ENCODE data around the gene GTSF1L.
"Not testable (repeated sequence)": the region's sequence is repeated elsewhere in the genome, so short reads cannot be mapped to it uniquely, and the experiment has no call there.

The GTSF1L gene

DNA sequence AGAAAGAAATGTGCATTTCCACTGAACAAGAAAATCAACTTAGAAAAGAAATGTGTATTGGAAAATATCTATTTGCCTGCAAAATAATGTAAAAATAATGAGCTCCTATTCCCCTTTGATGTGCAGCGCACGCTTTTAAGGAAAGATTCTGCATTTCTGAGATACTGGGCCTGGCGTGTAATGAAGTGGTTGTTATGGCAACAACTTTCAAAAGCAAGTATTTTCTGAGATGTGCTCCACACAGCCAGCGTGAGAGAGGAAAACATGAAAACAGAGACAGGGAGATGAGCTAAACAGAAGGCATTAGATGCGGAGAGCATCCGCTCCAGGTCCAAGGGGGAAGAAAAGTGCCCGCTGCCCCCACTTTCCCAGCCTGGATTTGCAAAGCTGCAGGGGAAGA, 39.1 kb upstream of the GTSF1L start:
- H3K4me3 ChIP-seq (ENCODE audit: low read depth, low read length), result no peak overlapping the region
- TF ChIP-seq, protein P1, sequence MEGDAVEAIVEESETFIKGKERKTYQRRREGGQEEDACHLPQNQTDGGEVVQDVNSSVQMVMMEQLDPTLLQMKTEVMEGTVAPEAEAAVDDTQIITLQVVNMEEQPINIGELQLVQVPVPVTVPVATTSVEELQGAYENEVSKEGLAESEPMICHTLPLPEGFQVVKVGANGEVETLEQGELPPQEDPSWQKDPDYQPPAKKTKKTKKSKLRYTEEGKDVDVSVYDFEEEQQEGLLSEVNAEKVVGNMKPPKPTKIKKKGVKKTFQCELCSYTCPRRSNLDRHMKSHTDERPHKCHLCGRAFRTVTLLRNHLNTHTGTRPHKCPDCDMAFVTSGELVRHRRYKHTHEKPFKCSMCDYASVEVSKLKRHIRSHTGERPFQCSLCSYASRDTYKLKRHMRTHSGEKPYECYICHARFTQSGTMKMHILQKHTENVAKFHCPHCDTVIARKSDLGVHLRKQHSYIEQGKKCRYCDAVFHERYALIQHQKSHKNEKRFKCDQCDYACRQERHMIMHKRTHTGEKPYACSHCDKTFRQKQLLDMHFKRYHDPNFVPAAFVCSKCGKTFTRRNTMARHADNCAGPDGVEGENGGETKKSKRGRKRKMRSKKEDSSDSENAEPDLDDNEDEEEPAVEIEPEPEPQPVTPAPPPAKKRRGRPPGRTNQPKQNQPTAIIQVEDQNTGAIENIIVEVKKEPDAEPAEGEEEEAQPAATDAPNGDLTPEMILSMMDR (IDR thresholded peaks at IDR 0.05; ENCODE audit: low read depth, low read length), result no peak

DNA sequence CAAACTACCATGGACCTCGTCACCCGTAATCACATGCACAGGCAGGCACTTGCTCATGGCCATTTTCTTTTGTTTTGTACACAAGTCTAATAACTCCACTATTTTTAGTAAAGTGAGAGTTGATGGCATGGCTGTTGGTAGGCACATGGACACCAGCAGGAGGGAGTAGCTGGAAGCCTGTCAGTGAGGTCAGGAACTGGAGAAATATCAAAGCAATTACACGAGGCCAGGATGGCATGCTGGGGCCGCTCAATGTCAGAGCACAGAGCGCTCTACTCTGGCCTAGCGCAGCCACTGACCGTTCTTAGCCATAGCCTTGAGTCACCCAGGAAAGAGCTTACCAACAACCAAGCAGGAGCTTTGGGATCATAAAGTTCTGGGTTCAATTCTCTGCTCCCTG, 36.1 kb upstream of the GTSF1L start:
- TF ChIP-seq, protein P1 (IDR thresholded peaks at IDR 0.05; ENCODE audit: low read depth, low read length), result no peak
- H3K4me3 ChIP-seq (ENCODE audit: low read depth, low read length), result no peak overlapping the region

DNA sequence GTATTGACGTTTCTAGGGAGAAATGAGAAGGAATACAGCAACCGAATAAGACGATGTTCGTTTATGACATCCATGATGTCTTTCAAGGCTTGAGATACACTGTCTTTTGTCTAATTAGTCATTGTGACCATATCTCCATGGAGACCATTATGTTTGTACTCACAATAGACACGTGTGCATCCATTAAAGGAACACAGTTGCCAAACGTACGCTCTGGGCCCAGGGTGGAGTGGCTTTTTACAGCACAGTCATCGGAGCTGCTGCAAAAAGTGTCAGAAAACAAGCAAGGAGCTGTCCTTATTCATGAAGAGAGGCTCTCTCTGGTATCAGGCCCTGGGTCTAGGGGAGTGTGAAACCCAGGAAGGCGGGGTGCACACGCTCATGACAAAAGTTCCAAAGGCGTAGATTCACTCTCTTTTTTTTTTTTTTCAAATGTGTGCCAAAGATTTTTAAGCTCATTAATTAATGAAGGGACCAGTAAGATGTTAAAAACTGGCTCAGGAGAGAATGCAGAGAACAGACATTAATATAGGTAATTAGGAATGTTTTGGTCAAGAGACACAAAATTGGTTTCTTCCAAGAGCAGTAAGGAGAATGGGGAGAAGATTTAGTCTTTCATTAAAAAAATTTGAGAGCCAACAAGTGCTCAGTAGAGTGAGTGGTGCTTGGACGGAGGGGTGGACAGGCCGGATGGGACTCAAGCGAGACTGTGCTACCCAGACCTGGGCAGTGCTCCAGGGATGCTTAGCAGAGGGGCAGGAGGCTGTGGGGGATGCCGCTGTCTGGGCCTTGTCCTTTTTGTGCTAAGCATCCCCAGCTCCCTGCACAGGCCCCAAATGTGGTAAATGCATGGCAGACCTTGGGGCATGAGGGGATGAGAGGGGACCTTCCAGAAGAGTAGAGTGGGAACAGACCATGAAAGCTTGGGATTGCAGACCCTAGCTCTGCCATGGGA, 34.9 kb upstream of the GTSF1L start:
- H3K4me3 ChIP-seq (ENCODE audit: low read depth, low read length), result no peak overlapping the region
- TF ChIP-seq, protein P1 (IDR thresholded peaks at IDR 0.05; ENCODE audit: low read depth, low read length), result no peak

DNA sequence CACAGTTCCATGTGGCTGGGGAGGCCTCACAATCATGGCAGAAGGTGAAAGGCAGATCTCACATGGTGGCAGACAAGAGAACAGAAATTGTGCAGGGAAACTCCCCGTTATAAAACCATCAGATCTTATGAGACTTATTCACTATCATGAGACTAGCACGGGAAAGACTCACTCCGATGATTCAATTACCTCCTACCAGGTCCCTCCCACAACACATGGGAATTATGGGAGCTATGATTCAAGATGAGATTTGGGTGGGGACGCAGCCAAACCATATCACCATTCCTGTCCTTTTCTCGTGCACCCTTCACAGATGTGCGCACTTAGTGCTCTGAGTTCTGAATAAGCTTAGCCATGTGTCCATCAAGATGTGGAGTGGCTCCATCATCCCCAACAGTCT, 31.1 kb upstream of the GTSF1L start:
- H3K4me3 ChIP-seq (ENCODE audit: low read depth, low read length), result not testable (repeated sequence)

GRCh38 chr20:43755851-43756250, 29.0 kb upstream of the GTSF1L start:
- TF ChIP-seq, protein P1 (IDR thresholded peaks at IDR 0.05; ENCODE audit: low read depth, low read length), result no peak

DNA sequence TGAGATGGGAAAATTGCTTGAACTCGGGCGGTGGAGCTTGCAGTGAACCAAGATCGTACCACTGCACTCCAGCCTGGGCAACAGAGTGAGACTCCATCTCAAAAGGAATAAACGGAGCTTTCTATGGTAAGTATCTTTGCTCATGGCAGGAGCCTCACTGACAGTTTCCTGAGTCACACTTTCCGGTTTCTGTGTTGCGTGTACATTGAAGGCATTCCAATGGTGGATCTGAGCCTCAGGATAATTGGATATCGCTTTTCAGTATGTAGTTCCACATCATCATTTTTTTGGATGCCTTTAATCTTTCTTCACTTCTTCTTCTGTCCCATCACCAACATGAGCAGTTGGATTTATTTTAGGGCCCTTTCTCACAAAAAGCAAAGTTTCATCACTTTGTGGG, 28.6 kb upstream of the GTSF1L start:
- no peak overlapping the region for H3K4me3 ChIP-seq (ENCODE audit: low read depth, low read length)
- TF ChIP-seq, protein P1 (IDR thresholded peaks at IDR 0.05; ENCODE audit: low read depth, low read length), result no peak

More at GRCh38 chr20:43755851-43756250, 29.0 kb upstream of the GTSF1L start:
- no peak overlapping the region for H3K4me3 ChIP-seq (ENCODE audit: low read depth, low read length)

GRCh38 chr20:43752561-43753301, 25.9 kb upstream of the GTSF1L start:
- TF ChIP-seq, protein P1 (IDR thresholded peaks at IDR 0.05; ENCODE audit: low read depth, low read length), result no peak
- H3K4me3 ChIP-seq (ENCODE audit: low read depth, low read length), result no peak overlapping the region
